ENCODE results near the gene EPB41L4B.

The EPB41L4B gene

GRCh38 chr9:109267555-109267954 lies 53.3 kb downstream of the EPB41L4B start:
- no peak for DNase-seq
- H3K27me3 ChIP-seq: no peaks in the 10 kb centered on the region
- no peak for TF ChIP-seq CTCF (IDR thresholded peaks at IDR 0.05; ENCODE audit: low read depth, low read length)
- H3K4me1 ChIP-seq: no peaks in the 10 kb centered on the region
- H3K4me3 ChIP-seq (ENCODE audit: low read depth, low read length): no peak overlapping the region
- no peaks in the 10 kb centered on the region for H3K9me3 ChIP-seq
- no peaks in the 10 kb centered on the region for H3K36me3 ChIP-seq

GRCh38 chr9:109264877-109265587 lies 55.8 kb downstream of the EPB41L4B start:
- no peak for TF ChIP-seq CTCF (IDR thresholded peaks at IDR 0.05; ENCODE audit: low read depth, low read length)
- peak; percentile 28 for DNase-seq
- no peaks in the 10 kb centered on the region for H3K9me3 ChIP-seq
- H3K36me3 ChIP-seq: no peaks in the 10 kb centered on the region
- no peaks in the 10 kb centered on the region for H3K27me3 ChIP-seq
- H3K4me1 ChIP-seq: no peaks in the 10 kb centered on the region
- H3K4me3 ChIP-seq (ENCODE audit: low read depth, low read length): no peak overlapping the region

- H3K4me3 ChIP-seq (ENCODE audit: low read depth, low read length): no peak overlapping the region
- H3K27me3 ChIP-seq: no peaks in the 10 kb centered on the region
- no peaks in the 10 kb centered on the region for H3K4me1 ChIP-seq
- no peaks in the 10 kb centered on the region for H3K9me3 ChIP-seq
- DNase-seq: no peak
- no peaks in the 10 kb centered on the region for H3K36me3 ChIP-seq
- TF ChIP-seq CTCF (IDR thresholded peaks at IDR 0.05; ENCODE audit: low read depth, low read length): no peak
Measured at GRCh38 chr9:109263358-109263757, 57.5 kb downstream of the EPB41L4B start.

GRCh38 chr9:109258481-109259302 lies 62.2 kb downstream of the EPB41L4B start:
- Histone ChIP-seq H3K9me3 (no peaks in the 10 kb centered on the region), H3K4me1 (no peaks in the 10 kb centered on the region), H3K36me3 (no peaks in the 10 kb centered on the region), H3K4me3 (ENCODE audit: low read depth, low read length) (no peak overlapping the region), H3K27me3 (no peaks in the 10 kb centered on the region)
- peak; percentile 22 for DNase-seq
- no peak for TF ChIP-seq CTCF (IDR thresholded peaks at IDR 0.05; ENCODE audit: low read depth, low read length)

- TF ChIP-seq CTCF (IDR thresholded peaks at IDR 0.05; ENCODE audit: low read depth, low read length): no peak
- no peaks in the 10 kb centered on the region for H3K9me3 ChIP-seq
- H3K27me3 ChIP-seq: no peaks in the 10 kb centered on the region
- H3K36me3 ChIP-seq: no peaks in the 10 kb centered on the region
- no peaks in the 10 kb centered on the region for H3K4me1 ChIP-seq
- DNase-seq: no peak
- H3K4me3 ChIP-seq (ENCODE audit: low read depth, low read length): no peak overlapping the region
Measured at GRCh38 chr9:109256336-109256735, 64.5 kb downstream of the EPB41L4B start.

- no peak overlapping the region for H3K4me3 ChIP-seq (ENCODE audit: low read depth, low read length)
- no peaks in the 10 kb centered on the region for H3K9me3 ChIP-seq
- H3K27me3 ChIP-seq: no peaks in the 10 kb centered on the region
- no peaks in the 10 kb centered on the region for H3K4me1 ChIP-seq
- DNase-seq: no peak
- TF ChIP-seq CTCF (IDR thresholded peaks at IDR 0.05; ENCODE audit: low read depth, low read length): no peak
- H3K36me3 ChIP-seq: no peaks in the 10 kb centered on the region
Measured at GRCh38 chr9:109255394-109255793, 65.5 kb downstream of the EPB41L4B start.
